GM21390 (cell line): ENCODE data around the gene MTMR1.

ENCODE experiments used
- ATAC-seq: cut with Tn5 transposase; IDR thresholded peaks from one replicate; pipeline ENCODE4 v1.9.1; 2021; ENCODE audit not compliant: unreplicated experiment

The MTMR1 gene

DNA sequence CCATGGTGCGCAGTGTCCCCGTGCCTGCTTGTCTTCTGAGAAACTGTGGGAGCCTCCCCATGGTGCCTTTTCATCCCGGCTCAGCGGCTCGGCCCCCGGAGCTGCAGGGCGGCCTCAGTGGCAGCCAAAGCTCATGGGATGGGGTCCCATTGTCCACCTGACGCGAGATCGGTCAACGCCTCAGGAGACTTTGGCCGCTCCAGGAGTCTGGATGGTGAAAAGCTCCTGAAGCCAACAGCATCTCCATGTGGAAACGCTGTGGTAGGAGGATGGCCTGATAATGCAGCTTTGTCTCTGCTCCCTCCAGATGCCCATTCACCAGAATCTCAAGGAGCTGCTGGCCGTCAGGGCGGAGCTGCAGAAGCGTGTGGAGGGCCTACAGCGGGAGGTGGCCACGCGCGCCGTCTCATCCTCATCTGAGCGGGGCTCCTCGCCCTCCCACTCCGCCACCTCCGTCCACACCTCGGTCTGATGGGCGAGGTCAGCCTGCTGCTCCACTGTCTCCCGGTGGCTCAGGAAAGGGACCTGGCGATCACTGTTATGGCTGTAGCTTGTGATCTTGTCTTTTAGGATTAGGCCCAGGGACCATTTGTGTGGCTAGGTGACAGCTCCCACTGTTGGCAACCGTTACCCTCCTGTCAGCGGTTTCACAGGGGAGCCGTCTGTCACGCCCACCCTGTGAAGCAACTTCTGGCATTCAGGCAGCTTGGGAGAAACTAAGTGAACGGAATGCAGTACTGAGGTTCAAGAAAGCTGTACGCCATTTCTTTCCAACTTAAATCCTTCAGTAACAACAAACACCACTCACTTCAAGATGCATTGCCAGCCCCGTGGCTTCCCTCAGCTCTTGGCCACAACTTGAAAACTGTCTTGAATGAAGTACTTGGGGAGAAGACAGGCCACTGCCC is 69.3 kb downstream of the MTMR1 start:
- ATAC-seq = no peak

- ATAC-seq = no peak
Observed at GRCh38 chrX:150763303-150763797, 70.2 kb downstream of the MTMR1 start.

GRCh38 chrX:150763810-150764209 is 70.6 kb downstream of the MTMR1 start:
- no peak for ATAC-seq

- ATAC-seq = no peak
Observed at GRCh38 chrX:150765237-150765636, 72.0 kb downstream of the MTMR1 start.

DNA sequence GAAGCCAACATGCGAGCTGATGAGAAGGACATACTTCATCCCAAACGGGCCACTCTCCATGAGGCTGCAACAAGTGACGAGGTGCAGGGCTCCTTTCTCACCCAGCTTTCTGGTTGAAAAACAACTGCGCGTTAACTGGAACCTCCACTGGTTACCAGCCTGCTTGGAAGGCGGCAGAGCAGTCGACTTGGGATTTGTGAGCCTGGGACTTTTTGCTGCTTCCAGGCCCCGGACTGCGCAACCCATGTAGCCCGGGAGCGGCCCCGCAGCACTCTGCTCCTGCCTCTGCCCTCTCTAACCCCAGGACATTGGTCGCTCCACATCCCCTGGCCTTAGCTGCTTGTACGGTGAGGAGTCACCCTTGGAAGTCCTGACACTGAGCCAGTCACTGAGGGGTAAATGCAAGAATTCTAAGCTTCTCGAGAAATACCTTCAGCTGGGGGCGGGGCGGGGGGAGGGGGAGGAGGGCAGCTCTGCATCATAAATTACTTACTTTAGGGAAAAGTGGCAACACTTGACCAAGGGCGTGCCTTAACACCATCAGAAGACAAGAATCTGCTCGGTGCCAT is 72.7 kb downstream of the MTMR1 start:
- ATAC-seq = no peak

DNA sequence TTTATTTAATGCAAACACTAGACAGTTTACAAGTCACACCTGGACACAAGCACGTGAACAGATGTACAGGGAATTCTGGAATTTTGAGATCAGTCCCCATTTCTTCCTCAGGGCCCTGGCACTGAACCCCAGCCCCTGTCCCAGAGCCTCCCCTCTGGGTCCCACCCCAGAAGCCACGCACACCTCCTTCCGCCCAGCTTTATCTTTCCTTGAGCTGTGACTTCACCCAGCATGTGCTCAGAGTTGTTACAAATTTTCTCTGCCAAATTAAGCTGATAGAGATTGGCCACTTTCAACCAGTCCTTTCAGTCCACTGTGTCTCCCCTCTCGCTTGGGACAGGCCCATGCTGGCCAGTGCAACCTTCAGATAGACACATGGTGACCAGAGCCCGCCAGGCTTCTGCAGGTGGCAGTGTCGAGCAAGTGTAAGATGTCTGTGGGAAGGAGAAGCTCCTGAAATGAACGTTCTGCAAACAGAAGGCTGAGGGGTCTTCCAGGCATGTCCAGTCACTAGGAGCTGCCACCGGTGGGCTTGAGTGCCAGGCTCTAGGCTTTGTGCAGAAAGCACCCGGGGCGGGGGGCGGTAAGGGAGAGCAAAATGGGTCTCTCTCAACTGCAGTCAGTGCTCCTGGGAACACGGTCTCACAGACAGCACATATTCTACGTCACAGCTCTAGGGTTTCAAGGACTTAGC is 73.3 kb downstream of the MTMR1 start:
- ATAC-seq = no peak

DNA sequence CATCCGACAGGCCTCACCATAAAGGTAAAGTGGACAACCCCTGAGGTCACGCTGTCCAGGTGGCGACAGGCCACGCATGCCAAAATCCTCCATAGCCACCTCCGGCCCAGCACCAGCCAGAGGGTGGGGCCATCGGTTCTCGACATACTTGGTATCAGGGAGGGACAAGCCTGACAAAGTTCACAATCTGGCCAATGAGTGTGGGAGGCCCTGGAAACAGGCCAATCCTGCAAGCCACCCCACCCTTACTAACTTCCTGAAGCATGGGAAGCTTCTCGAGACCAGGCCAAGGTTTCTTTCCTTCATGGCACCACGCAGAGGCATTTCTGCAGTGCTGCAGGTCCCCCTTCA is 73.8 kb downstream of the MTMR1 start:
- ATAC-seq = no peak

DNA sequence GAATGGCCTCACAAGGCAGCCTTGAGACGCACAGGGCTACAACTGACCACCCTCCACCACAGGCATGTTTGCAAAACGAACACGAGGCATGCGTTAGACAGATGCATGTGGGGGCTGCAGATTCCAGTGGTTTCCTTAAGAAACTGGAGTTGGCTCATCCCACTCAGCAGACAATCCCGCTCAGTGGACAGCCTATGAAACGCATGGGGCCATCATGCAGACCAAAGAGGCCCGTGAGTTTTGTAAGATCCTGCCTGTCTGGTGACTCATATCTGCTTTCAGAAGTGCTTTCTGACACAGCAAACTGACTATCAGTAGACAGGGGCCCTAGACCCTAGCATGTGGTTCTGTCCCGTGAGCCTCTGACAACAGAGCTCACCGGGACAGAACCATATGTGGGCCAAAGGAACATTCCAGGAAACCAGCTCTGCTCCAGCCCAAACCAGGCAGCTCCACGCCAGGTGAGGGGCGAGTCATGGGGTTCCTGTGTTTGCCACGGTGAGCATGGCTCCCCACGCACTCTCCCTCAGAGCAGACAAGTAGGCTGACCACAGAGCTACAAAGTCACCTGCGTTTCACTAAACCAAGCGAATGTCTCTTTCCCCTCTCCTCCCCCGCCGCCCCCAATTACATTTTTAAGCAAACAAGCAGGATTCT is 74.4 kb downstream of the MTMR1 start:
- no peak for ATAC-seq

- ATAC-seq = no peak
Observed at GRCh38 chrX:150768132-150768485, 74.9 kb downstream of the MTMR1 start.

DNA sequence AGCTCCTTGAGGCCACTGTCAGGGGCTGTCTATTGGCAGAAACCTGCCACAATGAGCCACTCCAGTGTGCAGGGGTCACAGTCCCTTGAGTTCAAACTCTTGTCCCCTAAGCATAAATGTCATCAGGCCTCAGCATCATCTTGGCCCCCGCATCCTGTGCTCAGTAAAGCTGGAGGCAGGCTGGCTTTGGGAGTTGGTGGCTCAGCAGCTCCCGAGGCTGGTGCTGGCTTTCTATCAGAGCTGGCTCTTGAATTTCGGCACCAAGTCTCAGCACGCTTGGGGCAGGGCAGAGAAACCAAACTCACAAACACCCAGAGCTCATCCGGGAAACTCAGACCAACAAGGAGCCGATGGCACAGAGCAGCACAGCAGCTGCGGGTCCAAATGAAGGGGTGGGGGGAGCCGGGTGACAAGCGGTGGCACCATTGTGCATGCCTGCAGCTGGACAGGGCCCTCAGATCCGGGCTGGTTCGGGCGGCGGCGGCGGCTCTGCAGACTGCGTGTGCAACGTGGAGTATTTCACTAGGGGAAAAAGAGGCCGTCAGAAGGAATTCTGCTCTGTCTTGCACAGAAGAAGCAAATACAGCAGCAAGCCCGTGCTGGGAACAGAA is 75.5 kb downstream of the MTMR1 start:
- no peak for ATAC-seq

GRCh38 chrX:150769408-150769807 is 76.2 kb downstream of the MTMR1 start:
- ATAC-seq = no peak

GRCh38 chrX:150770623-150771022 is 77.4 kb downstream of the MTMR1 start:
- ATAC-seq = no peak

DNA sequence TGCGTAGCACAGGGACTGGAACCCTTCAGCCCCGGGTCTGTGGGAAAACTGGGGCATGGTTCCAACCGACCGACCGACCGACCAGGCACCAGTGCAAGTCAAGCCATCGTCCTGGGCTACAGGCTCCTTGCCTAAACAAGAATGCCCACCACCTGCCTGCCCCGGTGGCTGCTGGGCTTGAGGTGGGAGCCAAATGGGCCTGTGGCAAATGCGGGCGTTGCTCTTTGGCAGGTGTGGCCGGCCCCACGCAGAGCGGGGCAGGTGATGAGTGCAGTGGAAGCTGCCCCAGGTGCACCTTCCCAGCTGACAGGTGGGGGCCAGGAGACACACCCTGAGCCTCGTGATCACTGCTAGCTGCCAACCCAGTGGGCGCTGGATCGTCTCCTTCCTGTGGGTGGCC is 77.9 kb downstream of the MTMR1 start:
- no peak for ATAC-seq

DNA sequence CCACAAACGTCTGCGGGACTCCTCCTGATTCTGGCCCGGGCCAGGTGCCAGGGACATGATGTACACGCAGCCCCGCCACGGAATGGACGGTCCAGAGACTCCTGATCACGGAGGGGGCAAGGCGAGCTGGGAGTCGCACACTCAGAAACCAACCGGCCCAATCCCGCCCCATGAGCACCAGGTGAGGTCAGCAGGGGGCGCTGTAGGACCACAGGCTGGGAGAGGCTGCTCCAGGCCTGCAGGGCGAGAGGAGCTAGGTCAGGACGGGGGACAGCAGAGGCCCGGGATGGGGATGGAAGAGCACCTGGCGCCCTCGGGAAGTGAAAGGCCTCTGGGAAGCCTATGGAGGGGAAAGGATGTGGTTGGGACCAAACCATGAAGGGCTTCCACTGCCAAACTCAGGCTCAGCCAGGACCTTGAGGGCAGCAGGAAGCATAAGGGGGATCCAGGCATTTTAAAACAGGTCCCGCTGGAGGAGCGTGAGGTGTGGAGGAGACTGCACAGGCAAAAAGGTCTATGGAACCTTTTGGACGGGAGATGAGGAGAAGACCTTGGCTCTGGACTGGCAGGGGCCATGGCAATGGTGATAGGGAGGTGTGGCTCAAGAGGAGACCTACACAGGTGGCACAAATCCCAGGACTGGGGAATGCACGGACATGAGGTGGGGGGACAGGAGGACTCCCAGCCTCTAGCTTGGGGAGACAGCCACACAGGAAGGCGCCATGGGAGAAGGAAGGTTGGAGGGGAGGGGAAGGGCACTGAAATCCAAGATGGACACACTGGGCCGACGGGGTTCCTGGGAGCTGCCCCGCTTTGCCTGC is 79.2 kb downstream of the MTMR1 start:
- ATAC-seq = peak; percentile 95

DNA sequence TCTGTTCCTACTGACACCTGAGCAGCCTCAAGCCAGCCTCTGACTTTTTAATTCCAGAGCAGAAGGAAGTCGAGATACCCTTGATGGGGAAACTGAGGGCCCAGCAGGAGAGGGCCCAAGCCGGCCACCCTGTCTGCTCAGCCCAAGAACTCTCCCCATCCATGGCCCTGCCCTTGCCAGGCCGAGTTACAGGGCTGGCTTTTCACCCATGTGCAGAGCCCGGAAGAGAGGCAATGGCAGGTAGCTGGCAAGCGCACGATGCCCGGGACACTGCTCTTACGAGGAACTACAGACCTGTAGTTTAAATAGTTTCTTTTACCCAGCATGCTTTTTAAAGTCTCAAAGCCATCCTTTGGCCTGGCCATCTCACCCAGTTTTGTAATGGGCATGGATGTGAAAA is 79.9 kb downstream of the MTMR1 start:
- no peak for ATAC-seq

DNA sequence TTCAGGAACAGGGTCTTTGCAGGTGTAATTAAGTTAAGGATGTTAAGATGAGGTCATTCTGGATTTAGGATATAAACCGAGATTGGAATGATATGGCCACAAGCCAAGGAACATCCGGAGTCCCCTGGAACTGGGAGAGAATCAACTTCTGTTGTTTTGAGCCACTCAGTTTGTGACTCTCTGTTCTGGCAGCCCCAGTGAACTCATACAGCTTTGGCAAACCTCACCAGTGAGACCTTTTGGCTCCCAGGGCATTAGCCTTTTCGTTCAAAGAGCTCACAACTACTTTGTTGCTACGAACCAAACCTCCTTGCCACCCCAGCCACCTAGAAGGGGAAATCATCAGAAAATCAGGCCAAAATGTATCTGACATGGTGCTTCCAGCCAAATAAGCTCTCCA is 80.4 kb downstream of the MTMR1 start:
- no peak for ATAC-seq

- no peak for ATAC-seq
Observed at GRCh38 chrX:150774798-150775568, 81.8 kb downstream of the MTMR1 start.

DNA sequence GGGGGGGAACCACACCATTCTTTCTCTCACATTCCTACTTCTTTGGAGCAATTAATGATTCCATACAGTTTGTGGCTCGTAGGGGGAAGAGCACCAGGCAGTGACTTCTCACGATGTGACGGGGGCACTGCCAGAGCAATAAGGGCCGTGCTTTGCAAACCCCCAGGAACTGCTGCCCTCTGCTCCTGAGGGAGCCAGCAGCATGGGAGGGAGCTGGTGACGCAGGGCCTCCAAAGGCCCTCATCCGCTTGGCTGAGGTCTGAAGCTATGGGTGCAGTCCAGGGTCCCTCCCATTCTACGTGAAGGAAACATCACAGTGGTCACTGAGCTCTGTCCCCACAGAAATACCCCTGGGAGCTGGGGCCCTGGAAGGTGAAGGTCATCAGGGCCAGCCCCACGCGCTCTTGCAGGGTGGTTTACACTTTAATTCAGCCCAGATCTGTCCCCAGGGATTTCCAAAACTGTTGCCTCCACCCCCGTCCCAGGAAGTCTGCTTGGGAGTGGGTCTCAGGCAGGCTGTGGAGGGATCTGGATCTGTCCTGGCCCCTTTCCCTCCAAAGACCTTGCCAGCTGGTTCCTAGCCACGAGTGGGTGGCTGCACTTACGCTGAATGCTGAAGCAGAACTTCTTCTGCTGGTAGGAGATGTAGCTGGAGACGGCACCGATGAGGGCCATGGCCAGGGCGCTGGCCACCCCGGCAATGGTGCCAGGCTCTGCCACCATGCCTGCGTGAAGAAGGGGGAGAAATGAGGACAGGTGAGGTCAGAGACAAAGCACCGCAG is 82.6 kb downstream of the MTMR1 start:
- no peak for ATAC-seq
